Stimulated activated CD8-positive, alpha-beta memory T cell treated with anti-CD3 and anti-CD28 coated beads, Interleukin-4, amount 100 ng/mL, for 1 hour (primary cell): ENCODE results near the gene GATA2.

Experiments used
- DNase-seq, 2 donors: peaks; one replicate each; pipeline ENCODE4 v3.0.0-alpha.2; 2020; ENCODE audit warnings: low read depth in 2 of 2, low spot score in 1 of 2

GATA2 gene

DNA sequence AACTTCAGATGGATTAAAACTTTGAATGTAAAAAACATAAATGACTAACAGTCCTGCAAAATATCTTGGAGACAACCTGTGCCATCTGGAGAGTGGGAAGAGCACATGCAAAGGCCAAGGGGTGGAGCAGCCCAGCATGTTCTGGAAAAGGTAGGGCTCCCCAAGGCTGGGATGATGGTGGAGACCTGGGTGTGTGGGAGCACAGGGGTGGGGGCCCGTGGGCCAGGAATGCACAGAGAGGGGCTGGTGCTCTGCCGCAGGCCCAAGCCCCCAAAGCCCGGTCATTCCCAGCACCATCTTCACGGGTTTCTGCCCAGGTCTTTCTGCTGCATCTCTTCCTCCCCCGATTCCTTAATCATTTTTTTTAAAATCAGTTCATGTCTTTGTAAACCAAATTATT, 9.7 kb upstream of the GATA2 start:
- DNase-seq: no peak

DNA sequence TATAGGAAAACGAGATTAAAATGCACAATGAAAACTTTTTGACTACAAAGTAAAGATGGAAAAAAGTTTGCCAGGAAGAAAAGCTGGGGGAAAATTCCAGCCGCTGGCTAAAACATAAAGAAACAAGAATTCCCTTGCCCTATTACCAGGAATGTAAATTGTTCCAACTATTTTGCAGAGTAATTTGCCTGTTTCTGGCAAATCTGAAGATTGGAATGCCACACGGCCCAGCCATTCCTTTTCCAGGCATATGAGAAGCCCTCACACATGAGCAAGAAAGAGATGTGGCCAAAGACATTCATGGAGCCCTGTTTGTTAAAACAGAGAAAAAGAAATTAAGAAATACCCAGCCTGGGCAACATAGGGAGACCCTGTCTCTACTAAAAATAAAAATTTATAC, 8.4 kb upstream of the GATA2 start:
- no peak for DNase-seq

DNA sequence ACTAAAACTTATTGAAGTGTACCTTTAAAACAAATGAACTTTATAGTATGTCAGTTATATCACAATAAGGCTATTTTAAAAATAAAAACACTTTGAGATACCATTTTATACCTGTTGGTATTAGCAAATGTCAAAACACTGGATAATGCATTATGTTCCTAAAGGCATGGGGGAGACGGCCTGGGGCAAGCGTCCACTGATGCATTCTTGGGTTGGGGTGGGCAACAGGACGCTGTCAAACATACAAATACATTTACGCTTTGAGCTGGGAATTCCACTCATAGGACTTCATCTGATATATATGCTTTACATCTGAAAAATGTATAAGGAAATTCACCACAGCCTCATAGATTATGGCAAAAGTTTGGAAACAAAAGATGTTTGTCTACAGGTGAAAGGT, 7.6 kb upstream of the GATA2 start:
- no peak for DNase-seq

DNA sequence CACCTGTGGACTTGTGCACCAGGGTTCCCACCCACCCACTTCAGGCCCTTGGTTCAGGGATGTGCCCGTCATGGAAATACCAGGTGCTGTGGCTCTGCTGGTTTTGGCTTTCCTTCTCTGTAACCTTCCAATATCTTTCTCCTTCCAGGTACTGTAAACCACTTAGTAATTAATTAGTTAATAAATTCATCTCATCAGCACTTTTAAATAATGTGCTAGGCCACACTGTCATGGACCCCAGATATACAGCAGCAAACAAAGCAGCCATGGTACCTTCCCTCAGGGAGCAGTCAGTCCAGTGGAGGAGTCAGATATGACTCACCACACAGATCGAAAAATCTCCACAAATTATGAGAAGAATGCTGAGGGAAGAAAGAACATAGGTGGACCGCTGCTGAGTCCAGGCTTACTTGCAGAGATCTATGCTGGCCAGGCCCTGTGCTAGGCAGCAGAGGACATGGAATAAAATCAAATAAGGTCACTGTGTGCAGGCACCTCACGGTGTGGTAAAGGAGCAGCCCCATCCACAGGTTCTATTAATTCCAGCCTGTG, 6.8 kb upstream of the GATA2 start:
- no peak for DNase-seq

DNA sequence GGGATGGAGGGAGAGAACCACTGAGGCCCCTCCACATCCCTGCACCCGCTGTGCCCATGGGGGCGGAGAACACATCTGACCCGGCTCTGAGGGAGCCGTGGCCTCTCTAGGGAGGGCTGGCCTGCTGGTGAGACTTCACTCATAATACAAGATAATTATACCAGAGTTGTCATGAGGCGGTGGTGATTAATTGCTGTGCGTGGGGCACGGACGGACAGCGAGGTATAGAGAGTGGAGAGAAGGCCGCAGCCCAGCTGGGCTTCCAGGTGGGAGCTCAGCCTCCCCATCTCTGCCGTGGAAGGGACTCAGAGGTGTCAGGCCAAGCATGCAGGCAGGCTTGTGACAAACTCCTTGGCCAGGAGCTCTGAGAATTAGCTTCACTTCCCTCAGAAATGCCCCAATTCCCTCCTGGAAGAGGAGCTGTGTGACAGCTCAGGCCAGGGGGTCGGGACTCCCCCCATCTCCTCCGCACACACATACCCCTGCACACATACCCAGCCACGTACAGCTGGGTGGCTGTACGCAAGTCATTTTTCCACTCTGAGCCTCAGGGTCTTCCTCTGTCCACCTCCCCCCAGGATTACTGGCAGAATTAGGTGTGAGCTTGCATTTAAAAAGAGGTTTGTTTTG, 6.0 kb upstream of the GATA2 start:
- DNase-seq: no peak

DNA sequence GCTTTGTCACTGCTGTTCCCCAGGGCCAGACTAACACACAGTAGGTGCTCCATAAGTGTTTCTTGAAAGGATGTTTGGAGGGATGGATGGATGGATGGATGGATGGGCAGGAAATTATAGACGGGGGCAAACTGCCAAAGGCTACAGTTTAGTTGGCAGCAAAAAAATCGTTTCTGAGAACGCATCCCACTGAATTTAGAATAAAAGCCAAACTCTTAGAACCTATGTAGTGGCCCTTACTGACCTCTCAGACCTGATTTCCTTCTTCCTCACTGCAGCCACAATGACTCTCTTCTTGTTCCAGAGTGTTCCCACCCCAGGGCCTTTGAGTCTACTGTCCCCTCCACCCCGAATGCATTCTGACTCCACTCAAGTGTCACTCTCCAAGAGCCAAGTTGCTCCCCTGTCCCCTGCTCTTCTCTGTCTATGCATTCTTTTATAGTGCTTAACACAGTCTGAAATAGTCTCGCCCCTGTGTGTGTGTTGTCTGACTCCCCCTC, 5.2 kb upstream of the GATA2 start:
- DNase-seq: no peak

DNA sequence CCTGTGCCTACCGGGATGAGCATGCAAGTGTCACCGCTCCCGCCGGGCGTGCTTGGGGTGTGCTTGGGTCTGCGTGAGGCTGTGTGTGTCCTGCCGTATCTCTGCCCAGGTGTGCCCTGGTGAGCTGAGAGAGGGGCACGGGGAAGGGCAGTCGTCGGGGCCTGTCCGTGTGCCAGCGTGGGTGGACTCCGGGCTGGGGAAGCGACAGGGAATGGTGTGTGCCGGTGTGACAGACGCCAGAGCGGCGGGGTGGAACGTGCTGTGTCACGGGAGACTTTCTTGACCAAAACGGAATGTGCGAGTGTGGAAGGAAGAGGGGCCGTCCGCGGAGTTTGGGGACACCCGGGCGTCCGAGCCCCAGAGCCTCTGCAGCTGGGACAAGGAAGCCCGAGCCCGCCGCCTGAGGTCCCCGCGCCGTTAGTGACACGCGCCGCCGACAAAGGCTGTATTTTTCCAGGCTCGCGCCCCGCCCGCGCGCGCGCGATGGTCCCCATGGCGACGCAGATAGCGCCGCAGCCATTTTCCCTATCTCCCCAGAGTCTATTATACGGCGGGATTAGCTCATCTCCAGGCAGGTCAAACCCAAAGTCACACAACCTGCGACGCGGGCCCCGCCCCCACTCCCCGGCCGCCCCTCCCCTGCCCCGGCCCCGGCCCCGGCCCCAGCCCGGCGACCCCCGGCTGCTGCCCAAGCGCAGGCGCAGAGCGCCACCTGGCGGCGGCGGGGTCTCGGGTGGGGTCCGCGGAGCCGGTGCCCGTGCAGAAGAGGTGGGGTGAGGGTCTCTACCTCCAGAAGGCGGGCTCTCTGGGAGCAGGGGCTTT, 4.5 kb upstream of the GATA2 start:
- peak; percentile 40 to 42 for DNase-seq

DNA sequence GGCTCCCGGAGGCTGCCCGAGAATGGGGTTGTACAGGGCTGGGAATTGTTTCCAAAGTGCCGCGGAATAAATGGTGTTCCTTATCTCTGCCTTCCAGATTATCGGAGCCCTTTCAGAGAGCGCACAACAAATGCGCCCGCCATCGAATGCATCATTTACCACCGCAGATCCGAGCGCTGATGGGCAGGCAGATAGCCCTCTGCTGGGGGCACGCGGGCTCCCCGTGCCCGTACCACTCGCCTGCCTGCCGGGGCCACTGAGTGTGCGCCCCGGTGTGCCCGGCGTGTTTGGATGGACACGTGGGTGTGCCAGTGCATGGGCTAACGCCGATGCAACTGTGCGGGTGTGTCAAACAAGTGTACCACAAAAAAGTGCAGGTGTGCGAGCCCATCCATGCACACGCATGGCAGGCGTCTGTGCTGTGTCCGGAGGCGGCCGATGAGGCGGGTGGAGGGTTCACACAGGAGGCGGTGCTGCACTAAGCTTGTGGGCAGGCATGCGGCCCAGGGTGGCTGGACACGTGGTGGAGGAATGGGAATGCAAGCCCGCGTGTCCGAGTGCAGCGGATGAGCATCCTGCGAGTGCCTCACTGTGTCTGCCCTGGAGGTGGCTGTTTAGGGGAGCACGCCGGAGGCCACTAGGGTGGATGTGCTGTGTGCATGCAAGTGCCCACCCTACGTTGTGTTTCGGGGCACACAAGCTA, 3.8 kb upstream of the GATA2 start:
- no peak for DNase-seq

DNA sequence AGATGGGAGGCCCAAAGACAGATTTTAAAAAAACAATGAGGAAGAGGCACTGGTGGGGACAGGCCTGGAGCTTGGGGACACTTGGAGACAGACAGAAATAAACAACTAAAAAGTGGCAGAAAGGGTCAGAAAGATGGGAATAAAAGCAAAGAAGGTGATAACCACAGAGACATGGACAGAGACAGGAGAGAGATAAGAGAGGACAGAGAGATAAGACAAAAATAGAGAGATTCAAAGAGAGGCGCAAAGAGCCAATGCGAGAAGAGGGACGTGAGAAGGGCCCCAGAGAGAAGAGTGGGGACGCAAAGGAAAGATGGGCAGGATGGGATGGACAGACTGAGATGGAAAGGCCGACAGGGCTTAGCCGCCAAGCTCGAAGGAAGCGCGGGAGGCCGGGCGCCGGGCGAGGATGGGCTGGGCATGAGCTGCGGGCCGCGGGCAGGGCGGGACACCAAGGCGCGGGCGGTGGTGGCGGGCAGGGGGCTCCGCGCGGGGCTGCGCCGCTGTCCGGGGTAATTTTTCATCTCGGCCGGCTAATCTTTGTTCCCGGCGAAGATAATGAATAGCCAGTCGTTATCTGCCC, 3.1 kb upstream of the GATA2 start:
- DNase-seq: no peak

DNA sequence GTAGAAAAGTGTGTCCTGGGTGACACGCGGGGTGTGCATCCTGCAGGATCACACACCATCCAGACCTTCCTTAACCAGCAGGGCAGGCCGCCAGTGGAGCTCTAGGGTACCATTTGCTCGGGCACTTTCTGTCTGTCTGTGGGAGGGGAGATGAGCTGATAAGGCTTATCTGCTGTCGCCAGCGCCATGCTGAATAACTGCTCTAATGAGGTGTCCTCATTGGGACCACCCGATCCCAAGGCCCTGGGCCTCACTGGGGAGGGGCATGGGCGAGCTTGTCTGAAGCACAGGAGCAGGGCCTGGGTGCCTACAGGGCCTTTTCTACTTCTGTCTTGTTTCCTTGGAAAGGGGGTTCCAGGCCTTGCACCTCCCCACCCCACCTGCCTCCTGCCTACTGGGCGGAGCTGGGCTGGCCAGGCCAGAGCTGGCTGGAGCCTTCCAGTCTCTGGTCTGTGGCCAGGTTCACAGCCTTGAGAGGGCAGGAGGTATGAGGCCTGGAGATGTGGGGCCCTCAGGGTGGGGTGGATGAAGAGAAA, 2.5 kb upstream of the GATA2 start:
- DNase-seq: no peak

DNA sequence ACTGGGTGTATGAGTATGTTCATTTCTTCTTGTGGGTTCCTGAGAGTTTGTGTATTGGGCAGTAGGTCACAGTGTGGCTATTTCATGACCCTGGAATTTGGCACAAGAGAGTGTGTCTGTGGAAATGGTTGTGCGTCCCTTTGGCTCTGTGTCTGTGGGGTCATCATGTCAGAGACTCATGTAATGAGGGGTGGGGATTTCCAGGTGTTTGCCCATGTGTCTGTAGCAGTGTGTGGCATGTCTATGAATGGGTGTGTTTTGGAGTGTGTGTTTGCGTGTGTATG, 1.3 kb upstream of the GATA2 start:
- DNase-seq: no peak

DNA sequence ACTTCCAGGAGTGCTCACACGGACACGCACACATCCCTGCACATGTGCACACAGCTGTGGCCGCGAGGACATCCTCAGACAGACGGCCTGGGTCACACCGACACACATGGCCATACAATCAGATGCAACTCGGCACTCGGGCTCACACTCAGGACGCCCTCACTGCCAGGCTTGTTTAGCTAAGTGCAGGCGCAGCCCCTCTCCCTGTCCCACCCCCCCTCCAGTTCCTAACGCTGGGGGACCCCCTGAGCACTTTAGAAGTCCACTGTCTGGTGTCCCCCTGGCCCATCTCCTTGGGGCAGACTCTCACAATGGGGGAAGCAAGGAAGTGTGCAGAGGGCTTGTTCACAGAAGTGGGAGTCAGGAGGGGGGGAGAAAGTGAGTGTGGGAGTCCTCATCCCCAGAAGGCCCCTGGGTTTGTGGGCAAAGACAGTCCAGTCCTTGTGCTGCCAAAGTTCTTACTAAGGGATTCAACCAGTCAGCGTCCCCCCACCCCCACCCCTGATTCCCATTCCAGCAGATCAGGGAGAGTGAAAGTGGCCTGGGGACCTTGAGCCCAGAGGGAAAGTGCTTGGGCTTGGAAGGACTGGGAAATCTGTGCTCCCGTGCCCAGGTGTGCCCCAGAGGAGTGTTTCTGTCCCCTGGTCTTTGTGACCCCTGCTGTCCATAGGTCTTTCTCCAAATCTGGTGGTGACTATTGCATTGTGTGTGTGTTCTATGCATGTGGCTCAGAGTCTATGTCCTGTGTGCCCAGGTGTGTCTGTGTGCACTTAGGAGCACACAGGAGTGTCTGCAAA, 767 bp upstream of the GATA2 start:
- DNase-seq: no peak

DNA sequence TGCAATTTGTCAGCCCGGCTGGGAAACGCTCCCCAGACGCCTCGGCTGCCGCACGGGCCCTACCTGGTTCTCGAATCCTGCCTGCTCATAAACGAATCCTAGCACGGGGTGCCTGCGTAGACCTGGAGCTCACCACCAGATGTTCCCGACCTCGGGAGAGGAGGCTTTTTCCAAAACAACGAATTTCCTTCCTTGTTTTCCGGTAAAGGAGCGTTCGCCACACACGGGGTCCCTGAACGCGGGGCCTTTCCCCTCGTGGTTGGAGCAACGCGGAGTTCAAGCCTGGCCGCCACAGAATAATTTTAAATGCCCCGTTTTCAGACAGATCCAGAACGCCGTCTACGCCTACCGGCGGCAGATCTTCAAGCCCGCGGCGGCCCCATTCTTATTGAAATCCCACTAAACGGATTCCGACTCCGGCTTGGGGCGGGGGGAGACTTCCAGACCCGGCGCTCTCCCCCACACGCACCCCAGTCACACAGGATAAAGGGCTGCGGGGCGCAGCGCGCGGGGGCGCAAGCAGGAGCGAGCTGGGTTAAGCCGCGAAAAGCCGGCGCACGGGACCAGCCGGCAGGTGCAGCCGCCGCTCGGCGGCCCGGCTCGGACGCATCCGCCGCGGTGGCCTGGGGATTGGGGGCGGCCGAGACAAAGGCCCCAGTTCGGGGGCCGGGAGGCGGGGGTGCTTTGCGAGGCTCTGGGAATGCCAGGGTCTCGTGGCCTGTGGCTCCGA, 895 bp downstream of the GATA2 start:
- no peak for DNase-seq

DNA sequence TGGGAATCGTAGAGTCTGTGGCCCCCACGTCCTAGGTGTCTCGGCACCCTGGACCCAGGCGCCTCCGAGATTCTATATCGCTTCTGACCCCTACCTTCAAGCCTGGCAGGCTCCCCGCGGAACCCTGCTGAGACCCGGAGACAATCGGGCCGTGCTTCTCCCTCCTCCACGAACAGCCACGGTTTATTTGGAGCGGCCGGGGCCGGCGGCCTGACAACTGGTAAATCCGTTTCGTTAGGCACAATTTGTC, 1.4 kb downstream of the GATA2 start:
- DNase-seq: no peak

DNA sequence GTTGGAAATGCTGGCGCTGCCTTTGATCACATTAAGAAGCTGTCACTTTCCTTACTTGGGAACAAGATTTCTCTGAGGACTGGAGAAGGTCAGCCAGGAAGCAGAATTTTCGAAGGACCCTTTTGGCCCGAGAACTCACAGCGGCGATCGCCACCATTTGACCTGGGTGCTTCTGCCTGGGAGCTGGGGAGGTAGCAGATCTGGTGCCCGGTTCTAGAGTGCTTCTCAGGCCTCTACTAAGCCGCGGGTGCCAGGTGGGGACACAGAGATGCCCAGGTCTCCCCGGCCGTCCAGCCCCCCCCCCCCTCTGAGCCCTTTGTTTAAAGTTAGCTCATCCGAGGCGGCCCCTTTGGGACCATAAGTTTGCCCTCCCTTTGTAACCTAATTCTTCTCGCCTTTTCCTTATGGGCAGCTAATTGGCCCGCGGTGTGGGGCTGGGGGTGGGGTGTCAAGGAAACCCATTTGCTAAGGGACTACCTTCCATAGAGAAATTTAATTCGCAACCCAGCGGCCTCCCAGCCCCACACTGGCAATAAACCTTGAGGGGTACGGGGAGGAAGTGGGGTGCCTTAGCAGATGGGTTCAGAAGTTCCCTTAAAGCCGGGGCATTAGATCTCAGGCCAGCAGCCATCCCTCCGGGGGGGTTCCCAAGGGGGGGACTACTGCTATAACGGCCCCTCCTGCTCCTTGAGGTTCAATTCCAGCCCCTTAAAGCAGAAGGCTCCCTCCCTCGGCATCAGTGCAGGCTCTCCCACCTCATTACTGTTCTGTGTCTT, 1.9 kb downstream of the GATA2 start:
- DNase-seq: no peak

DNA sequence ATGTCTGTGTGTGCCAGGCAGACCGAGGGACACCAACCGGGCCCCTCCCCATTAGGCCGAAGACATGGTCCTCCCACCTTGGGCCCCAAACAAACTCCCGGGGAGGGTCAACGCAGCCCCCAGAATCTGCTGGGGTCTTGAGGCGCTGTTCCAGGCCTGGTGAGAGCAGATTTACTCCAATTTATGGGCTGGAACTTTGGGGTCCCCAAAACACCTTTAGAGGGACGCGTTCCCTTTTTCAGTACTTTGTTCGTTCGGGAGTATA, 2.4 kb downstream of the GATA2 start:
- DNase-seq: no peak

DNA sequence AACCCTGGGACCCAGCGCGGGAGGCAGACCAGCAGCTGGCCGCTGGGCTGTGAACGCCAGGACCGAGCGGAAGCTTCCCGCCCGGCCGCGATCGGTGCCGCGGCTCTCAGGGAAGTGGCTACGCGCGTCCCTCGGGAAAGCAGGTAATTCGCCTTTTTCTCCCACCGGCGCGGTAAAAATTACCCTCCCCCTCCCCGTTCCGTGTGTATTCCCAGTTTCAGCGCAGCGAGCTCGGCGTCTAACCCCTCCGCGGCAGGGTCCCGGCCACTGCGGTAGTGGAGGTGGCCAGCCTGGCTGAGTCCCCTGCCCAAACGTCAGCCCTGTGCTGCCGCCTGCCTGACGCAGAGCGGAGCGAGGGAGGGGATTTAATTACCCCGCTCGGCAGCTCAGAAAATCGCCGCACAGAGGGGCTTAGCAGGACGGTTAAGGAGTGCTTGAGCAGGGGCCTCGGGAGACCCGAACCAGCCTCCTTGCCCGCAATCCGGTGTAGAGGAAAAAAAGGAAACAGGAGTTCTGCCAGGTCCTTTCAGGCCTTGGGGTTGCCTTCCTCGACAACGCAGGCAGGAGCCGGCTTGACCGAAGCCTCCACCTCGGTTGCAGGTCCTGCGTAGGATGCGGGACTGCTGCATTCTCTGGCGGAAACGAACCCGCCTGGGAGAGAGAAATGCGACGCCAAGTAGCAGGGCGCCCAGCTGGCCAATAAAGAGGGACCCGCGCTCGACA, 2.9 kb downstream of the GATA2 start:
- no peak for DNase-seq

DNA sequence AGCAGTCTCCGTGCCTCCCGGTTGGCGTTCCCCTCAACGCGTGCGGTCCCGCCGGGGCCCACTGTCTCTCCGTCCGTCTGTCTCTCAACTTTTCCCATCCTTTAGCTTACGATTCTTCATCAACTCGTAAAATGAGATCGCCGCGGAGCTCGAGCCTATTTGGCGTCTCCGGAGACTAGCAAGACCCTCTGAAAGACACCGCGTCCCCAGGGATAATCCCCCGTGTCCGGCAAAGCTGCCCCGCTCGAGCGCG, 3.4 kb downstream of the GATA2 start:
- no peak for DNase-seq

DNA sequence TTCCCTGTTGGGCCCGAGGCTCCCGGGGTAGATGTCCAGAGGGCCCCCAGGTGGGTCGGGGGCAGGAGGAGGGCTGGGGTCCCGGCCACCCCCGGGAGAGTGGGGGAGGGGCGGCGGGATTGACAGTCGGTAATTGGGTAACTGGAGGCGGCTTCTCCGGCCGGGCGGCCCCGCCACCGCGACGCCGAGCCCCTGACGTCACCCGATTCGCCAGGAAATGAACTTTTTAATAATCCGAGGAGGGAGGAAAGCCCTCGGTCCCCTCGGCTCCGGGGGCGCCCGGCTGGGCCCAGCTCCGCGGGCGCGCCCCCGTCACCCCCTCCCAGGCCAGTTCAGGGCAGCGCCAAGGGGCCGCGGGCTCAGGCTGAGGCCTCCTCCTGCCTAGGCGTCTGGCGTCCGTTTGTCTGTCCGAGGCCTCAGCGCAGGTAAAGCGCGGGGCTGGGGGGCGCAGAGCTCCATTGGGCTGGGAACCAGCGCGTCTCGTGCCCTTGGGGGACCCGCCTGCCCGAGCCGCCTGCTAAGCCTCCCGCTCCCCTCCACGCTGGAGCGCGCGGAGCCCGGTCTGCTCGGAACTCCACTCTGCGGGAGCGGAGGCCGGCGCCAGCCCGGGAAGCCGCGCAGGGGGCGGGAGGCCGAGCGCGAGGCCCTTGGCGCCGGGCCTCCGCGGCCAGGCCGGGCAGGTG, 3.9 kb downstream of the GATA2 start:
- no peak for DNase-seq
